Measurements from ENCODE around the gene UBE2C. TPM values are rescaled to one million over a fixed set of nuclear protein-coding genes. Genes with fewer than 3 reads are reported as not detected.

UBE2C gene
- total and polyA plus RNA-seq, 3 donors from 2014 or later, result 21.4 to 36.7 (median 22.0) TPM

DNA sequence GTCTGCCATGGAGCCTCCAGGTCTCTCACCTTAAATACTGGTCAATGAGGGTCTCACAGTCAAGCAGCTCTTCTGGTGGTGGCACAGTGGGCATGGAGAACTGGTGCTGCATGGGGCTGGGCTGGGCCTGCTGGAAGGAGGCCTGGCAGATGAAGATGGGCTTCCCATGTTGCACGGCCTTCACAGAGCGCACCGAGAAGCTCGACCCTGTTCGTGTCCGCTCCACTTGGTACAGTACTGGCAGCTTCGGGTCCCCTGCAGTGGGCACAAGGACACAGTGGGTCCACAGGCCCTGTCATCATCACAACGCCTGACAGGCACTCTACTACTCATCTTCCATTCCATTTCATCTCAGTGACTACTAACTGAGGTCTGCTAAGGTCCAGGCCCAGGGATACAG, 36.0 kb downstream of the UBE2C start:
- no peaks in the 10 kb centered on the region for H3K9me3 ChIP-seq
- H3K27ac ChIP-seq, result no peak overlapping the region
- no peak overlapping the region for H3K4me3 ChIP-seq
- H3K4me1 ChIP-seq, result peaks cover 15% of the 10 kb centered on the region
- intact Hi-C loops (cut with DNase I; ENCODE audit: low total_unique reads), result no loop called here
- DNase-seq, result no peak
- 80 to 97% methylated on average over 2 to 8 of the region's 8 CpGs for WGBS, 2 donors
- TF ChIP-seq POLR2A (IDR thresholded peaks at IDR 0.05), result no peak
- no peaks in the 10 kb centered on the region for H3K36me3 ChIP-seq (ENCODE audit: low read depth, missing control alignments)
- no peaks in the 10 kb centered on the region for H3K27me3 ChIP-seq

DNA sequence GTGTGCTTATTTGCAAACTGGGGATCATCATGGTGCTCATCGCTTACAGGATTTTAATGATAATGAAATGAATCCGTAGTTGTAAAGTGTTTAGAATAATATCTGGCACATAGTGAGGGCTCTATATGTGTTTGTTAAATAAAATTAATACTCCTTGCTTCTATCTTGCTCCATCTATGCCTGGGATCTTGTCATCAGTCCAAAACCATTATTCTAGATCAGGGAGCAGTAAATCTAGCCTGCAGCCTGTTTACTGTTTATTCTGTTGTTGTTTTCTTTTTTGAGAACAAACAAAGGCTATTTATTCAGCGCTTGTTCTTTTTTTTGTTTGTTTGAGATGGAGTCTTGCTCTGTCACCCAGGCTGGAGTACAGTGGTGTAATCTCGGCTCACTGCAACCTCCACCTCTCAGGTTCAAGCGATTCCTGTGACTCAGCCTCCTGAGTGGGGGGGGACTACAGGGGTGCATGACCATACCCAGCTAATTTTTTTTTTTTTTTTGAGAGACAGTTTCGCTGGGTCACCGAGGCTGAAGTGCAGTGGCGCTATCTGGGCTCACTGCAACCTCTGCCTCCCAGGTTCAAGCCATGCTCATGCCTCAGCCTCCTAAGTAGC, 36.6 kb downstream of the UBE2C start:
- Histone ChIP-seq H3K4me3 (no peak overlapping the region), H3K9me3 (no peaks in the 10 kb centered on the region), H3K36me3 (ENCODE audit: low read depth, missing control alignments) (no peaks in the 10 kb centered on the region), H3K4me1 (peaks cover 15% of the 10 kb centered on the region), H3K27ac (no peak overlapping the region), H3K27me3 (no peaks in the 10 kb centered on the region)
- no peak for DNase-seq
- 93 to 94% methylated on average over 8 of the region's 8 CpGs for WGBS, 2 donors
- TF ChIP-seq, protein P1, sequence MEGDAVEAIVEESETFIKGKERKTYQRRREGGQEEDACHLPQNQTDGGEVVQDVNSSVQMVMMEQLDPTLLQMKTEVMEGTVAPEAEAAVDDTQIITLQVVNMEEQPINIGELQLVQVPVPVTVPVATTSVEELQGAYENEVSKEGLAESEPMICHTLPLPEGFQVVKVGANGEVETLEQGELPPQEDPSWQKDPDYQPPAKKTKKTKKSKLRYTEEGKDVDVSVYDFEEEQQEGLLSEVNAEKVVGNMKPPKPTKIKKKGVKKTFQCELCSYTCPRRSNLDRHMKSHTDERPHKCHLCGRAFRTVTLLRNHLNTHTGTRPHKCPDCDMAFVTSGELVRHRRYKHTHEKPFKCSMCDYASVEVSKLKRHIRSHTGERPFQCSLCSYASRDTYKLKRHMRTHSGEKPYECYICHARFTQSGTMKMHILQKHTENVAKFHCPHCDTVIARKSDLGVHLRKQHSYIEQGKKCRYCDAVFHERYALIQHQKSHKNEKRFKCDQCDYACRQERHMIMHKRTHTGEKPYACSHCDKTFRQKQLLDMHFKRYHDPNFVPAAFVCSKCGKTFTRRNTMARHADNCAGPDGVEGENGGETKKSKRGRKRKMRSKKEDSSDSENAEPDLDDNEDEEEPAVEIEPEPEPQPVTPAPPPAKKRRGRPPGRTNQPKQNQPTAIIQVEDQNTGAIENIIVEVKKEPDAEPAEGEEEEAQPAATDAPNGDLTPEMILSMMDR (IDR thresholded peaks at IDR 0.05), result no peak
- TF ChIP-seq POLR2A (IDR thresholded peaks at IDR 0.05), result no peak
- intact Hi-C loops (cut with DNase I; ENCODE audit: low total_unique reads), result no loop called here

DNA sequence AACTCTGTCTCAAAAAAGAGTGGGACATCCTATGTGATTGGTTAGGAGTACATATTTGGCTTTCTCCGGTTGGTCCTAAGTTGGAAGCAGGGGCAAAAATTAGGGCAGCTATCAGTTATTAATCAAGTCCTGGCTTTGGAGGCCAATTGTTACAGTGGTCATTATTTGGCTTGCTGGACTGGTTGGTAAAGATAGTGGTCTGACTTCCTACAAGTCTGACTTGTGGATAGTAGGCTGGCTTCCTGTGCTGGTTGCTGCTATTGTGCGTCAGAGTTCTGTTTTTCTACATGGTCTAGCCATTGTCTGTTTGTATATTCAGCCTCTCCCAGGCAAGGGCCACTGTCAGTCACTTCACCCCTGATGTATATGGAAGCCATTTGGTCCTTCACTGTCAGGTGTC, 37.8 kb downstream of the UBE2C start:
- intact Hi-C loops (cut with DNase I; ENCODE audit: low total_unique reads), result no loop called here
- no peak for TF ChIP-seq POLR2A (IDR thresholded peaks at IDR 0.05)
- TF ChIP-seq, protein P1 (IDR thresholded peaks at IDR 0.05), result no peak
- 85 to 96% methylated on average over 2 of the region's 2 CpGs for WGBS, 2 donors
- Histone ChIP-seq H3K27me3 (no peaks in the 10 kb centered on the region), H3K9me3 (no peaks in the 10 kb centered on the region), H3K4me3 (no peak overlapping the region), H3K36me3 (ENCODE audit: low read depth, missing control alignments) (no peaks in the 10 kb centered on the region), H3K4me1 (peaks cover 15% of the 10 kb centered on the region), H3K27ac (no peak overlapping the region)
- no peak for DNase-seq

DNA sequence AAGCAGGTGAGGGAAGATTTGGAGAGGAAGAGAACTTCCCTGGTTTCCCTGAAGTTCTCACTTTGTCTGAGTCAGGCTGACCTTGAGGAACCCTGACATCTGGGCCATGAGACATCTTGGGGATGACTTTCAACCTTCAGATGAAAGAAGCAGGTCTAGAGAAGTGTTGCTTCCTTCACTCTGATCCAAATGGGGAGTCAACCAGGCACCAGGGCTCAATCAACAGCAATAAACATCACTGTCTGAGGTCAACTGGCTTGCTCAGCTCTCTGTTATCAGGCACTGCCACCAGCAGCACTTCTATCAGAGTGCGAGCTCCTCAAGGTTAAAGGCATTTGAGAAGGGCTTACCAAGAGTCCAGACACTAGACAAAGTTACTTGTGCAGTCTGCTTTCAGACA, 38.5 kb downstream of the UBE2C start:
- intact Hi-C loops (cut with DNase I; ENCODE audit: low total_unique reads), result no loop called here
- Histone ChIP-seq H3K4me1 (peaks cover 22% of the 10 kb centered on the region), H3K36me3 (ENCODE audit: low read depth, missing control alignments) (no peaks in the 10 kb centered on the region), H3K9me3 (no peaks in the 10 kb centered on the region), H3K4me3 (no peak overlapping the region), H3K27me3 (no peaks in the 10 kb centered on the region), H3K27ac (peak overlapping the region in 1 of 2 donors; percentile 62)
- peak; percentile 62 for DNase-seq
- no peak for TF ChIP-seq POLR2A (IDR thresholded peaks at IDR 0.05)
- TF ChIP-seq, protein P1 (IDR thresholded peaks at IDR 0.05), result no peak
- 63 to 83% methylated on average over 1 of the region's 1 CpG for WGBS, 2 donors

DNA sequence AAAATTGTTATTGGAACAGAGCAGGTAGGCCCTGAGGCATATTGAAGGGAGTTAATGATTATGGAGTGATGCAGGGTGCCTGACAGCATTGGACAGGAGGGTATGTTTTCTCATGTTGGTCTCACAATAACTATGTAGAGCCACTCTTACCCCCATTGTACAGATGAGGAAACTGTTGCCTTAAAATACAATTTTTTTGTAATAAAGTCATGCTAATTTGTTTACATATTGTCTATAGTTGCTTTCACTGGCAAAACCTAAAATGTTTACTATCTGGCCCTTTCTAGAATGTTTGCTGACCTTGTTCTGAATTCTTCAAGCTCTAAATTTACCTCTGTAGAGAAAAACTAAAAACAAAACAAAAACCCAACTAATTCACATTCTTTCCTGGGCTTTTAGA, 39.1 kb downstream of the UBE2C start:
- intact Hi-C loops (cut with DNase I; ENCODE audit: low total_unique reads), result no loop called here
- Histone ChIP-seq H3K4me1 (peaks cover 24% of the 10 kb centered on the region), H3K27me3 (no peaks in the 10 kb centered on the region), H3K9me3 (no peaks in the 10 kb centered on the region), H3K36me3 (ENCODE audit: low read depth, missing control alignments) (no peaks in the 10 kb centered on the region), H3K27ac (peak overlapping the region in 1 of 2 donors; percentile 62), H3K4me3 (no peak overlapping the region)
- DNase-seq, result no peak
- TF ChIP-seq, protein P1 (IDR thresholded peaks at IDR 0.05), result no peak
- no peak for TF ChIP-seq POLR2A (IDR thresholded peaks at IDR 0.05)

Measured in testis (tissue), 3 donors.